CD4-positive, alpha-beta T cell treated with Interleukin-4 for 4 hours (primary cell): ENCODE data around the gene RNF20.
"Not testable (repeated sequence)": the region's sequence is repeated elsewhere in the genome, so short reads cannot be mapped to it uniquely, and the experiment has no call there.

Source experiments
- DNase-seq: peaks from one replicate; pipeline ENCODE4 v3.0.0-alpha.2; 2020

The RNF20 gene

DNA sequence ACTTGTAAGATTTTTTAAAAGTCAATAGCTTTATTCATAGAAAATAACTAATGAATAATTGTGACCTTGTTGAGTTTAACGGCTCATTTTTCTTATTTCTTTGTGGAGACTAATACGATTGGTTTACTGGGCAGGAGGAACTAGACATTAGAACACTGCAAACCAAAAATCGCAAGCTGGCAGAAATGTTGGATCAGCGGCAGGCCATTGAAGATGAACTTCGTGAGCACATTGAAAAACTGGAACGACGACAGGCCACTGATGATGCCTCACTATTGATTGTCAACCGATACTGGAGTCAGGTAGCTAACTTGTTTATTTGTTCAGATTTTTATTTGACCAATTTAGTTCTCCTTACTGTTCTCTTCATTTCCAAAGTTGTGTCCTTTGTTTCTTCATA is 6.4 kb downstream of the RNF20 start:
- DNase-seq, result no peak

DNA sequence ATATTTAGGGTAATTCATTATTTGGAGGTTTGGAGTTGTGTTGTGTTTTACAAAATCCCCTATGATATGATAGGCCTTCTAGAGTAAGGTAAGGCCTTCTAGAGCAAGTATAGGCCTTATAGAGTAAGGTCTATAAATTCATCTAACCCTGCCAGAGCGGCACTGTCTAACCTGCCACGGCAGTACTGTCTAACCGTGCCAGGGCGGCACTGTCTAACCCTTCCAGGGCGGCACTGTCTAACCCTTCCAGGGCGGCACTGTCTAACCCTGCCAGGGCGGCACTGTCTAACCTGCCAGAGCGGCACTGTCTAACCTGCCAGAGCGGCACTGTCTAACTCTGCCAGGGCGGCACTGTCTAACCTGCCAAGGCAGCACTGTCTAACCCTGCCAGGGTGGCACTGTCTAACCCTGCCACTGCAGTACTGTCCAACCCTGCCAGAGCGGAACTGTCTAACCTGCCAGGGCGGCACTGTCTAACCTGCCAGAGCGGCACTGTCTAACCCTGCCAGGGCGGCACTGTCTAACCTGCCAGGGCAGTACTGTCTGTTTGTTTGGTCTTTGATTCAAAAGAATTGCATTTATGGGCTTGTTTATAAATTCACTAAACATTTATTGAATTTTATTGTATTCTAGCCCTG is 9.6 kb downstream of the RNF20 start:
- no peak for DNase-seq

DNA sequence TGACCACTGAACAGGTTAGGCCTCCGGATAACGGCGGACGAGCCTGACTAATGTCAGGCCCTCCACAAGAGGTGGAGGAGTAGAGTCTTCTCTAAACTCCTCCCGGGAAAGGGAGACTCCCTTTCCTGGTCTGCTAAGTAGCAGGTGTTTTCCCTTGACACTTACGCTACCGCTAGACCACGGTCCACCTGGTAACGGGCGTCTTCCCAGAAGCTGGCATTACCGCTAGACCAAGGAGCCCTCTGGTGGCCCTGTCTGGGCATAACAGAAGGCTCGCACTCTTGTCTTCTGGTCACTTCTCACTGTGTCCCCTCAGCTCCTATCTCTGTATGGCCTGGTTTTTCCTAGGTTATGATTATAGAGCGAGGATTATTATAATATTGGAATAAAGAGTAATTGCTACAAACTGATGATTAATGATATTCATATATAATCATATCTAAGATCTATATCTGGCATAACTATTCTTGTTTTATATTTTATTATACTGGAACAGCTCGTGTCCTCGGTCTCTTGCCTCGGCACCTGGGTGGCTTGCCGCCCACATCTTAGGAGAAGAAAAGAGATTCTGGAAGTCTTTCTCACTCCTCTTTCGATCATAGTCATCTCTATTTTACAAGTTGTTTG is 15.9 kb downstream of the RNF20 start:
- DNase-seq, result not testable (repeated sequence)

DNA sequence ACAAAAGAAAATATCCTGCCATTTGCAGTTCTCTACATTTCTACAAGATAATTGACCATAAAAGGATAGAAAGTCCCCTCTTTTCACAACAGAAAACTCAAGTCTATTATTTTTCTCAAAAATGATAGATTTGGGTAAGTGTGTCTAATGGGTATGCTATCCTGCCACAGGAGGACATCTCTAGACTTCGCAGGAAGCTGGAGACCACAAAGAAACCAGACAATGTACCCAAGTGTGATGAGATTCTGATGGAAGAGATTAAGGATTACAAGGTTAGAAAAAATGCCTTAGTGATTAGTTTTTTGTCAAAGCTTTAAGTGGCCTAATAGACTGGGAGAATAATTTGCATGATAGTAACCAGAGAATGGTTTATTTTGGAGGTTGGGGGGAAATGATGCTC is 28.1 kb downstream of the RNF20 start:
- no peak for DNase-seq

DNA sequence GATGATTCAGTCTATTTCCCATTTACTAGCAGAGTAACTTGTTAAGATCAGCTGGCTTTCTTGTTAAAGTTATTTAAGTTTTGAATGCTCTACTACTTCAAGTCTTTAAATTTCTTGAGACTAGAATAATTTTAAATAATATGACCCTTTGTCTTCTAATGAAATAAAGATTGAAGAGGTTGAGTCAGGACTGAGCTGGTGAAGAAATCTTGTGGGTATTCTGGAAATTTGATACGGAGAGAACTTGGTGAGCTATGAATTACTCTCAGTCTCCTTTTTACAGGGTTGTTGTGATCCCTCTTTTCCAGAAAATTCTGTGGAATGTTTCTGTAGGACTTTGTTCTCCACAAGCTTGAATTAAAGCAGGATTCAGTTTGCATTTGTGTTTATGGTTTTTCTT is 29.3 kb downstream of the RNF20 start:
- DNase-seq, result no peak

DNA sequence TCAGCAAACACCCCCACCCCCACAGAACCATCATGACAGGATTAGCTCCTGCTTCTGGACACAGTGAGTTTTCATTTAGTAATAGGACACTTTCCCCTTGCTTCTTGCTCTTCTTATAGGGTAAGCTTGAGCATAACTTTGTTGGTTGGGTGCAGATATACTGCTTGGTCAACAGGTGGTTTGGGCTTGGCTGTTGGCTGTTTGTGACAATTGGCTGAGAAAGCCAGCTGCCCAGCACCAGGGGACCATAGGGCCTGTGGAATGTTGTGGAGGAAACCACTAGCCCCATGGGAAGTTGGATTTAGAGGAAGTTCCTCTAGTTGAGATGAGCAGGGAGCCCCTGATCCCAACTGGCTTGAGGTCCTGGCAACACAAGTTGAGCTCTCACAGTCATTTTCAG is 30.6 kb downstream of the RNF20 start:
- DNase-seq, result no peak

DNA sequence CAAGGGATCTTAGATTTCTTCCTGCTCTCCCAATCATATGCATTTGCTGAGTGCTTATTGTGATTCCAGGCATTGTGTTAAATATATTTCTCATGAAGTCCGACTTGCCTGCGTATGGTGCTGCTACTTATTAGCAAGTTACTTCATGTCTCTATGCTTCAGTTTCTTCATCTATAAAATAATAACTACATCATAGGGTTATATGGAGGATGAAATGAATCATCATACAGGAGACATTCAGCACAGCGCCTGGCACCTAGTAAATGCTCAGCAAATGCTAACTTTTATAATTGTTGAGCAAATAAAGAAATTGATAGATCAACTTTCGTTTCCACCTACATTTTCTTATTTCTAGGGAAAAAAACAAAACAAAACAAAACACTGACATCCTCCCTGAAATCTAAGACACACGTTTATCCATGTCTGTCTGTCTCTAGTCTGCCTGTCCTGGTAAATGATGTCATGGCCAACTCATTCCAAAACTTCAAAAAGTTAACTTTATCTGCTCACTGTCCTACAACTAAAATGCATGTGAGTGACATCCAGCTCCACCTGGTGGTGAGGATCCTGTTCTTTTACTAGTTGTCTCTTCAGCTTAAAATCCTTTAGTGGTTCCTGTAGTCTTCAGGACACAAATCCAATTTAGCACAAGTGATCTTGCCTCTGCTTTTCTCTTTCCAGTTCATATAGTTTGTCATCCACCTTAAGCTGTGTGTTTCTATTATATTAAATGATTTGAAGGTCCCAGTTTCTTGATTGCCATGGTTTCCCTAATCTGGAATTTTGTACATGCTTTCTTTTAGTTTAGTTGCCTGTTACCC is 33.5 kb downstream of the RNF20 start:
- peak; percentile 19 for DNase-seq

DNA sequence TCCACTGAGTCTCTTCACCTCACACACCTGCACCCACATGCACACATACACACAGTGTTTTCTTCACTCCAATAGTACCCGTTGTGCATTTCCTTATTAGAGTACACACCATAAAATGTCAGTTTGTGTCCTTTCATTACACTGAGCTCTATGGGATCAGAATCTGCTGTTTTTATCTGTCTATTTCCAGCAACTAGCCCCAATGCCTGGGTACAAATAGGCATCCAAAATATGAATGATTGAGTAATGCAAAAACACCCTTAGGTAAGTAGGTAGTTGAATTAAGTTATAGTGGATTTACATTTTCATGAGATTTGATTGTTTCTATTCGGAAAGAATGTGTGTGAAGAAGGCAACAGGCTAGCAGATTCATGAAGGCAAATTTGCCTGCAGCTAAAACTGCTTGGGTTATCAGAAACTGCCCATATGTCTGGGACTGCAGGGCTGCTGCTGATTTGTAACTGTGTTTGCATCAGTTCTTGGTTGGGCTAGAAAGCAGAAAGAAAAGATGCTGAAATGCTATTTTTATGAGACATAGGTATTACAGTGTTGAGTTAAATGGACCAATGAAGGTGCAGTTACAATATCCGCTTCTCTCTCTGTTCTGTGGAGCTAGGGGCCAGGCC is 34.2 kb downstream of the RNF20 start:
- DNase-seq, result no peak

DNA sequence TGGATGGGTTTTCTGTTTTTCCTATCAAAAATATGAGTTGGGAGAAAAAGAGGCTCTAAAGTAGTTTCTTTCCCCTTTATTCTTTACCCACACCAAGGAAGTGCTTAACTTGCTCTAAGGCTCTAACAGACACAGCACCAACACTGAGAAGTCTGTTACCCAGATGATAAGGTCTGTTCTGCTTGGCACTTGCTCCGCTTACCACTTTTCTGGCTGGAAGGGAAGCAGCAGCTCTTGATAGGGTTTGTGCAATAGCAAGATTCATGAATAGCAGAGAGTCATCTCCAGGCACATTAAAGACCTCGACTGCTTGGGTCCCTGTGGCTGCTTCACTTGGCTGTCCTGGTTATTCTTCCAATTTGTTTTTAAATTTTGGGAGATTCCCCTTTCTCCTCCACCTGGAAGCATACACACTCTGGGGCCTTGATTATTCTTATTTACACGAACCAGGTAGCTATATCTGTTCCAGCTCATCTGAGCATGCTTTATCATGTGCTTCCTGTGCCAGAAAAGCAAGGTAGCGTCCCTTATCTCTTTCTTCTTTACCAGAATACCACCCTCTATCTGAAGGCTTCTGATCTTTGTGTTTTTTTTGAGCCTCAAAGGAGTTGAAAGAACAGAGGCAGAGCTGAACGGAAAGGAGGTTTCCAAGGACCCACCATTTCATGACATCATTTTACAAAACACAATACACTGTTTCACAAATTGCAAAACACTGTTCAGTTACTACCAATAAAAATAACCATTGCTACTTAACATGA is 36.3 kb downstream of the RNF20 start:
- DNase-seq, result peak; percentile 47

DNA sequence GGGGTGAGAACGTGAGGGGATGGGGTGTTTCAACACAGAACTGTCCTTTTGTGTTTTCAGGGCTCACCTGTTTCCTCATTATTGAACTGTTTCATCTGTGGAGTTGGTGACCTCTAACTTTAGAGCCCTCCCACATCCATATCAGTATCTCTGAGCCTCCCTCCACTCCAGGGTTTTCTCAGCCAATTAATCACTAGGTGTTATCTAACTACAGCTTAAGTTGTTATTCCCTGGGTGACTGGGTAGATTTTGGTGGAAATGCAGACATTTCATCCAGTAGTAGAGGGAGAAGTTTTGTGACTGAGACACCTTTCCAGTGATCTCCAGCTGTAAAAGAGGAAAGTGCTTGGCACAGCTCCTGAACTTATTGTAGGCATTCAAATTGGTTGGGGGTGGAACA is 37.5 kb downstream of the RNF20 start:
- DNase-seq, result no peak

DNA sequence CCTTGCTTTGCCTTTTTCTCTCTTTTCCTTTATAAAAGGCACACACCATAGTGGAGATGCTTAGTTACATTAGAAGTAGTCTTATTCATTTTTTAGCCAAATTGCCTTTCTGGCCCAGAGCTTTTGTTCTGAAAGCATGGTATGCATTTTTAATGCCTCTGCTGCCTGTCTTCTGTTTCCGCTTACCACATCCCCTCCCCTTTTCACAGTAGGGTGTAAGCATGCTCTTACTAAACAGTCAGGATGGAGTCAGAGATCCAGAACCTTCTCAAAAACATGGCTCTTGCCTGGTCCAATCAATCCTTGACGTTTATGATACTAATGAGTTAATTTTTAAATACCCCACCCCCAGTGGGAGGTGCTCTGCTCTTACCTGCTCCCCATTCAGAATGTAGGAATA is 38.7 kb downstream of the RNF20 start:
- no peak for DNase-seq

DNA sequence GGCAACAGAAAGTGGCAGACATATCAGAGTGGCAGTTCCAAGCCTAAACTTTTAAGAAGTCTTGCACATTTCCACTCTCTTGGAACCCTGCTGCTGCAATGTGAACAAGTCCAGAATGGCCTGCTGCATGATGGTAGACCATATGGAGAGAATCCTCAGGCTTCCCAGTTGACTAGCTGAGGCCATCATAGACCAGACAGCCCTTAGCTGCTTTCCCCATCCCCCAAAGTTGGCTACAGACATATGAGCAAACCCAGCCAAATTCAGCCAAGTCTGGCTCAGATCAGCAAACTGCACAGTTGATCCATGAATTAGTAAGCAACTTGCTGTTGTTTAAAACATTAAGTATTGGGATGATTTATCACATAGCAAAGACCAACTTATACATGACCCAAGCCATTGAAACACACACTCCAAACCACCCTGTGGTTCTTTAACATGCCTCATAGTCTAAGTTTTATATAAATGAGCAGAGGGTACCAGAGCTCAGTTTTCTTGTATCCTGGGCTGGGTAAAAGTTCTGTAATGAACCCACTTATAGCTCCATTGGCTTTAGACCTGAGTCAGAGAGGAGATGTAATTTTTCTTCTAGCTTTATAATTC is 41.2 kb downstream of the RNF20 start:
- no peak for DNase-seq

DNA sequence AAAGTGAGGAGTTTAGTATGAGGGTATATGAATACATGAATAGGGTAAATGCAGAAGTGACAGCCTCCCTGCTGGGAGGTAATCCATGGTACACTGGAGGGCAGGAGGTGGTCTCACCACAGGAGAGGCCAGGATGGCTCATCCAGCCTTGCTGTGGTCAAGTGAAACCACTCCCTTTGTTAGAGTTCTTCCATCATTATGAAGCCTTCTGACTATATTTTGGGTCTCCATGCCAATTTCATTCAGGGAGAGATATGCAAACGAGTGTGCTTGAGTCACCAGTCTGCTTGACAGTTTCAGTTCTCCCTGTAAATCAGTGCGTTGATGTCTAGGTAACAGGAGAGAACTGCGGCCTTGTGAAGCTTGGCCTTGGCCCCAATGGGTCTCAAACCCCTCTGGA is 44.7 kb downstream of the RNF20 start:
- no peak for DNase-seq

DNA sequence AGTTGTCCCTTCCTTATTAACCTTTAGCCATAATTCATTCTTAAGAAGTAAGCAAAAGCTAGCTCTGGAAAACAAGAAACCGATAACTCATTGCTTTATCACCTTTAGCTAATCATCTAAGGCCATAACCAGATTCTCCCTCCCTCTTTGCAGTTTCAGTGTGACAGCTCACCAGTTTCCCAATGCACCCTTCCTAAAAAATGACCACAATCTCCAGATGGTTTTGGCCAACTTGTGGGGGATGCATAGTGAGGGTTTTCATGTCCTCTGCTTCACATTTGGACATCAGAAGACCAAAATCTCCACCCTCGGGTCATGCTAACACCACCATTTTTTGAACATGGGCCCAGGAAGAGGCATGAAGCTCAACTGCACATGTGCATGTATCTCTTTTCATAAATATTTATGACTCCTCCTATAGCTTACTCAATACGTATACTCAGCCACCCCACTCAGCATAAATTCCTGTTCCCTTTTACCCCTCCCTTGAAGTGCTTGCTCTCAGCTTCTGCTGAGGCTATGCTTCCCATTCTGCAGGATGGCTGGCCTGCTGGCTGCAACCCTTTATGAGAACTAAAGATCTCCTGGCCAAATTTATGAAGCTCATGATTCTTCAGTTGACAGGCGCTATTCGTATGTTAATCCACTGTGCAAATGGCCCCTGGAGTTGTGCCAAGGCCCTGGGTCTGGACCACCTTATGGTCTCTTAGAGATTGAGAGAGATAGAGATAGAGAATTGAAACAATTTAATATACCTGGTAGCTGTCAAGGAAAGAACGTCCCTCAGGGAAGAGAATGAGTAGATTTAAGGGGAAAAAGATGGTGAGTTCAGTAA is 46.3 kb downstream of the RNF20 start:
- DNase-seq, result no peak

DNA sequence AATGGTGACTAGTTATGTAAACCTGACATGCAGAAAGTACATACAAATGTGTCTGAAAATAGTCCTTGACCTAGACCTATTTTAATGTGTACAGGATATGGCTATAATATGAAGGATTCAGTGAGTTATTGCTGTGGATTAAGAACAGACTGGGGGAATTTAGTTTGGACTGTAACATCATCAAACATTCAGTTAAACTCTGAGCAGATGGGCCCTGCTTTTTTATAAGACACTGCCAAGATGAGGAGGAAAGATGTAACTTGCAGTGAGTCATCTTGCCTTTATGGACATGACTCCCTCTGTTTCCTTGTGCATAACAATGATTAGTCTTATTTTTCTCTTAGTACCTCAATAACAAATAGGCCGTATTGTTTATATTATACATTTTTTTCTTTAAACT is 48.9 kb downstream of the RNF20 start:
- DNase-seq, result no peak

DNA sequence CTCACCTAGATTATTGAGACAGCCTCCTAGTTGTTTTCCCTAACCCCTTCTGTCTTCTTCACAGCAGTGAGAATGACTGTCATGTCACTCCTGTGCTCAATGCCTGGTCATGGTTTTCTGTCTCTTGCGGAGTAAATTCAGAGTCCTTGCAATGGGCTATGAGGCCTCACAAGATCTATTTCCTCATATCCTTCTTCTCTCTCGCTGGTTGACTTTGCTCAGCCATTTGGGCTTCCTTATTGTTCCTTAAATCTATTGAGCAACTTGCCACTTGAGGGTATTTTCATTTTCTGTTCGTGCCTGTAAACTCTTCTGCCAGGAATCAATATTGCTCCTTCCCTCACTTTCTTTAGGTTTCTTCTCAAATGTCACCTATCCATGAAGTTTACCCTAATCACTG is 52.1 kb downstream of the RNF20 start:
- no peak for DNase-seq

DNA sequence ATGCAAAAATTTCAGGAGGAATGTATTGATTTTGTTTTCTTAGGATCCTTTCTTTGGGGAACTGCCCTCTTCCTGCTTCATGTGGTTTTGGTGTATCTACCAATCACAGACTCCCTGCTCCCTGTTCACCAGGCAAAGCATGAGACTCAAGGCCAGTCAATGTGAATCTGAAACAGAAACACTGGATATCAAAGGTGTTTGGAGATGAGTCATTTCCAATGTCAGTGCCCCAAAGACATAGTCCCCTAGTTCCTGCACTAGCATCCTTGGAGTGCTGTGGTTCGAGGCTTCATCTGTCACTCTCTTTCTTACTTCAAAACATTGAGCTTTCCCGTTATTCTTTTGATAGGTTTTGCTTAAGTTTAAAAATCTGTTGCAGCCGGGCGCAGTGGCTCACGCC is 53.0 kb downstream of the RNF20 start:
- DNase-seq, result no peak

DNA sequence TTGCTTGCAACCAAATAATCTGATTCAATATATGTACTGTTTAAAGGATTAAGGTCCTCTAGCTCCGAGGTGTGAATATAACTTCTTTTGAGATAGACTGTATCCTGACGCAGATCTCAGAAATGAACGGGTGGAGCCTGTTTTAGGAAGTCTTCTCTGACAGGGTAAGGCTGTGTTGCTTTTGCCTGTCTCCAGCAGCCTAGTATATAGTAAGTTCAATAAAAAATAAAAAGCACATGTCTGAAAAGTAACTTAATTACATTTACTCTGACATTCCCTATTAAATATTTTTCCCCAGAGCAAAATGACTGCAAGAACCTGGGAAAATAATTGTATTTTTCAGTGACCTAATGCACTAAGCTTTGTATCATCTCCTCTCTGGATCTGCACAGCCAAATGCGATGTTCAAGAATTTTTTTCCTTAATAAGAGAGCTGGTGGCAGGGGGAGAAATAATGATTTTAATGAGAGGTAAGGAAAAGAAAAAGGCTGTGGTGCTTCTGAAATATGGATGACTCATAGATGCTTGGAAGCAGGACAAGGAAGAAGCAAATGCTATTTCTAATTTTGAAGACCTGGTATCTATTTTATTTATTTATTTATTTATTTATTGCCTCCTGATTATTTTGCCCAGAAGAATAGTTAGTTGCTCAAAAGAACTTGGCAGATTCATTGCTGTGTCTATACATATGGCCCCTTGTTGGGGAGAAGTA is 53.8 kb downstream of the RNF20 start:
- DNase-seq, result no peak

DNA sequence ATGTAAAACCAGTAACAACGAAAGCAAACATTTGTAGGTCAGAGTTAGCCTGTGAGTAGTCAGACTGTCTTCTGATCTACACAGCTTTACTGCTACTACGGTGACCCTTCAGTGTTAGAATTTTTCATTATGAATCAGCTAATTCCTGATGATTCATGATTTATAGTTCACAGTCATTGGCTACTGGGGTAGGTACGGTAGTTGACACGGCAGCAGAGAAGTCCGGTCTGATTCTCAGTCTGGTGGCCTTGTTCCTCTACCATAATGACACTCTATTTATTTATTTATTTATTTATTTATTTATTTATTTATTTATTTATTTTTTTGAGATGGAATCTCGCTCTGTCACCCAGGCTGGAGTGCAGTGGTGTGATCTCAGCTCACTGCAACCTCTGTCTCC is 56.4 kb downstream of the RNF20 start:
- DNase-seq, result not testable (repeated sequence)

DNA sequence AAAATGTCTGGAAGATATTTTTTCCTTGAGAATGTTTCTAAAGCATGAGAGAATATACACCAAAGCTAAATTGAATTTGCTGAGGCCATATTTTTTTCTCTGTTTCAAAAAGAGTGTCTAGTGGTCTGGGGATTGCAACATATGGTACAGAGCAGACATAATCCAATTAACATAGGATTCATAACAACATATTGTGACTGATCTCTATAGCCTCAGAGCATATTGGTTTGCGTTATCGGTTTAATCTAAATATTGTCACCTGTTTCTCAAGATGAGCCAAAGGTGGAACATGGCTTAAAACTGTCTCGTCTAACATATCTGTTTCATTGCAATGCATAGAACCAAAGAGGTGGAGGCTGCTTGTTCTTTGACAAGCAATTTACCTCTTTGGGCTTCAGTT is 57.2 kb downstream of the RNF20 start:
- no peak for DNase-seq
